H9 (cell line): ENCODE measurements around the gene EIF4A3. TPM values are rescaled to one million over a fixed set of nuclear protein-coding genes. Genes with fewer than 3 reads are reported as not detected.
A peak's percentile ranks its signal among the peaks of the same experiment; 100 is the strongest.

ENCODE experiments used
- DNase-seq: peaks from one replicate; pipeline ENCODE4 v3.0.0-alpha.2; 2017
- H2AFZ ChIP-seq: one replicate; pipeline ENCODE4 v1.6.1; 2013; ENCODE audit warnings: mild to moderate bottlenecking, low read length, control low read depth, moderate library complexity
- H2AK5ac ChIP-seq: 2 replicates; pipeline ENCODE4 v1.6.1; 2013; ENCODE audit warnings: low read length, control low read depth, mixed read lengths; ENCODE audit not compliant: insufficient read length
- H2BK120ac ChIP-seq: one replicate; pipeline ENCODE4 v1.6.1; 2013; ENCODE audit warnings: low read depth, mild to moderate bottlenecking, low read length, control low read depth, inconsistent platforms; ENCODE audit not compliant: poor library complexity, severe bottlenecking
- H2BK12ac ChIP-seq: 2 replicates; pipeline ENCODE4 v1.6.1; 2013; ENCODE audit warnings: low read length, control low read depth, mixed read lengths, low read depth; ENCODE audit not compliant: insufficient read length
- H2BK15ac ChIP-seq: 2 replicates; pipeline ENCODE4 v1.6.1; 2013; ENCODE audit warnings: low read depth, low read length, control low read depth
- H2BK20ac ChIP-seq: one replicate; pipeline ENCODE4 v1.6.1; 2013; ENCODE audit warnings: low read depth, mild to moderate bottlenecking, low read length, control low read depth, inconsistent platforms; ENCODE audit not compliant: poor library complexity, severe bottlenecking
- H2BK5ac ChIP-seq: 2 replicates; pipeline ENCODE4 v1.6.1; 2013; ENCODE audit warnings: low read length, control low read depth, mixed read lengths; ENCODE audit not compliant: insufficient read length
- H3K14ac ChIP-seq: 2 replicates; pipeline ENCODE4 v1.6.1; 2013; ENCODE audit warnings: low read length, control low read depth; ENCODE audit not compliant: insufficient read depth
- H3K18ac ChIP-seq: 2 replicates; pipeline ENCODE4 v1.6.1; 2013; ENCODE audit warnings: low read depth, mild to moderate bottlenecking, mixed read lengths, low read length, control low read depth; ENCODE audit not compliant: insufficient read length
- H3K23ac ChIP-seq: 2 replicates; pipeline ENCODE4 v1.6.1; 2013; ENCODE audit warnings: low read length, control low read depth, mixed read lengths, low read depth; ENCODE audit not compliant: insufficient read length
- H3K23me2 ChIP-seq: 2 replicates; pipeline ENCODE4 v1.6.1; 2013; ENCODE audit warnings: low read depth, mild to moderate bottlenecking, mixed read lengths, low read length, control low read depth; ENCODE audit not compliant: insufficient read length, poor library complexity, severe bottlenecking
- H3K27ac ChIP-seq: 2 replicates; pipeline ENCODE4 v1.5.1; 2013; ENCODE audit warnings: low read length, control low read depth, mixed read lengths, low read depth; ENCODE audit not compliant: insufficient read length
- H3K27me3 ChIP-seq: 2 replicates; pipeline ENCODE4 v1.6.1; 2013; ENCODE audit warnings: low read length, control low read depth, inconsistent platforms; ENCODE audit not compliant: insufficient read depth
- H3K4ac ChIP-seq: 2 replicates; pipeline ENCODE4 v1.6.1; 2013; ENCODE audit warnings: low read depth, mild to moderate bottlenecking, control low read depth, inconsistent platforms, low read length, moderate library complexity
- H3K4me1 ChIP-seq: 2 replicates; pipeline ENCODE4 v1.6.1; 2013; ENCODE audit warnings: low read length, control low read depth, inconsistent platforms; ENCODE audit not compliant: insufficient read depth
- H3K4me2 ChIP-seq: 2 replicates; pipeline ENCODE4 v1.6.1; 2013; ENCODE audit warnings: low read length, control low read depth, mixed read lengths; ENCODE audit not compliant: insufficient read length, insufficient read depth
- H3K56ac ChIP-seq: 2 replicates; pipeline ENCODE4 v1.6.1; 2013; ENCODE audit warnings: low read depth, mild to moderate bottlenecking, mixed read lengths, low read length, control low read depth; ENCODE audit not compliant: insufficient read length
- H3K79me1 ChIP-seq: 2 replicates; pipeline ENCODE4 v1.6.1; 2013; ENCODE audit warnings: low read depth, mild to moderate bottlenecking, moderate library complexity, low read length, control low read depth, inconsistent platforms; ENCODE audit not compliant: insufficient read depth, poor library complexity, severe bottlenecking
- H3K79me2 ChIP-seq: 2 replicates; pipeline ENCODE4 v1.6.1; 2013; ENCODE audit warnings: low read length, control low read depth, inconsistent platforms; ENCODE audit not compliant: insufficient read depth
- H3K9ac ChIP-seq: 2 replicates; pipeline ENCODE4 v1.6.1; 2013; ENCODE audit warnings: low read length, control low read depth, mixed read lengths; ENCODE audit not compliant: insufficient read length; ENCODE audit errors: extremely low read depth
- H3K9me3 ChIP-seq: one replicate; pipeline ENCODE4 v1.6.1; 2013; ENCODE audit warnings: low read depth, low read length, inconsistent platforms; ENCODE audit not compliant: control insufficient read depth
- H3T11ph ChIP-seq: one replicate; pipeline ENCODE4 v1.6.1; 2013; ENCODE audit warnings: mild to moderate bottlenecking, low read length, control low read depth, inconsistent platforms
- H4K20me1 ChIP-seq: one replicate; pipeline ENCODE4 v1.6.1; 2013; ENCODE audit not compliant: control insufficient read depth, insufficient read length, insufficient read depth
- H4K5ac ChIP-seq: 2 replicates; pipeline ENCODE4 v1.6.1; 2013; ENCODE audit warnings: low read depth, mild to moderate bottlenecking, mixed read lengths, low read length, control low read depth; ENCODE audit not compliant: insufficient read length
- H4K8ac ChIP-seq: replicated peaks from 2 replicates; pipeline ENCODE4 v1.6.1; 2013; ENCODE audit warnings: low read length, control low read depth, mixed read lengths, low read depth; ENCODE audit not compliant: insufficient read length
- H4K91ac ChIP-seq: 2 replicates; pipeline ENCODE4 v1.6.1; 2013; ENCODE audit warnings: low read depth, mild to moderate bottlenecking, moderate library complexity, mixed read lengths, low read length, control low read depth; ENCODE audit not compliant: insufficient read length
- H3K27ac Mint-ChIP-seq, 3 experiments: 2 replicates in 2 of 3; 3 replicates in 1 of 3; pipeline ENCODE4 v1.8.0; 2020 to 2021; ENCODE audit warnings: mixed read lengths in 3 of 3, mild to moderate bottlenecking in 1 of 3, moderate library complexity in 1 of 3
- H3K27me3 Mint-ChIP-seq: 2 replicates; pipeline ENCODE4 v1.8.0; 2021; ENCODE audit warnings: low read depth, mild to moderate bottlenecking, moderate library complexity, mixed read lengths
- H3K36me3 Mint-ChIP-seq, 3 experiments: 2 replicates in 2 of 3; 3 replicates in 1 of 3; pipeline ENCODE4 v1.8.0; 2020 to 2021; ENCODE audit warnings: low read depth in 3 of 3, mixed read lengths in 3 of 3; ENCODE audit not compliant: insufficient read depth in 1 of 3
- H3K4me1 Mint-ChIP-seq, 2 experiments: 2 replicates each; pipeline ENCODE4 v1.8.0; 2020; ENCODE audit warnings: mixed read lengths in 2 of 2
- H3K4me3 Mint-ChIP-seq, 2 experiments: 2 replicates in 1 of 2; 3 replicates in 1 of 2; pipeline ENCODE4 v1.8.0; 2020 to 2021; ENCODE audit warnings: mild to moderate bottlenecking in 2 of 2, mixed read lengths in 2 of 2, moderate library complexity in 1 of 2
- H3K9me3 Mint-ChIP-seq, 2 experiments: 2 replicates in 1 of 2; 3 replicates in 1 of 2; pipeline ENCODE4 v1.8.0; 2020; ENCODE audit warnings: mild to moderate bottlenecking in 2 of 2, mixed read lengths in 2 of 2, moderate library complexity in 1 of 2
- CTCF ChIP-seq: fragments of 200-600 bp; sonication (generic); conservative IDR thresholded peaks from 3 replicates; pipeline ENCODE4 v1.8.0; 2021; ENCODE audit warnings: antibody characterized with exemption, mild to moderate bottlenecking
- WGBS: extraction: QIAGEN DNeasy Blood & Tissue Kit; methylation state at CpG from one replicate; pipeline ENCODE4 v1.1.7; 2013; ENCODE audit warnings: missing lambda C conversion rate, low lambda C conversion rate, mixed read lengths; ENCODE audit not compliant: insufficient read length; ENCODE audit errors: extremely low coverage; 5-methylcytosine and 5-hydroxymethylcytosine counted together
- total RNA-seq: library from RNA; stranded (reverse); gene quantifications from 2 replicates; pipeline ENCODE4 v1.2.1, GENCODE V29; 2021

The EIF4A3 gene
- total RNA-seq, 1 experiment from 2014 or later: 162 TPM

- Histone ChIP-seq H2AFZ (no peak overlapping the region), H3K23me2 (peaks cover 8% of the 10 kb centered on the region), H3T11ph (no peak overlapping the region), H3K9me3 (no peaks in the 10 kb centered on the region), H3K18ac (no peak overlapping the region), H3K23ac (no peak overlapping the region), H2BK12ac (no peak overlapping the region), H2AK5ac (no peak overlapping the region), H3K79me1 (no peaks in the 10 kb centered on the region), H3K79me2 (no peaks in the 10 kb centered on the region), H3K4ac (no peak overlapping the region), H3K14ac (no peak overlapping the region; the same call in 1 of the 2 replicates), H3K4me1 (peaks cover 5% of the 10 kb centered on the region; the same call in 1 of the 2 replicates), H2BK120ac (no peak overlapping the region), H3K4me2 (no peak overlapping the region), H2BK5ac (no peak overlapping the region), H4K8ac (no peak overlapping the region), H3K27me3 (no peaks in the 10 kb centered on the region; the same call in 1 of the 2 replicates), H4K5ac (no peak overlapping the region), H3K9ac (no peak overlapping the region), H4K20me1 (no peaks in the 10 kb centered on the region), H3K56ac (no peak overlapping the region), H2BK20ac (no peak overlapping the region), H2BK15ac (no peak overlapping the region), H4K91ac (no peak overlapping the region), H3K27ac (no peak overlapping the region)
- Mint-ChIP-seq H3K27ac (no peak overlapping the region), H3K9me3 (no peaks in the 10 kb centered on the region), H3K4me1 (peaks cover 18 to 30% of the 10 kb centered on the region in 2 experiments), H3K36me3 (peaks cover 0 to 7% (median 0%) of the 10 kb centered on the region in 3 experiments; a peak in 4 of 7 replicates), H3K27me3 (peaks cover 14% of the 10 kb centered on the region), H3K4me3 (no peak overlapping the region; a peak in 1 of 5 replicates)
- TF ChIP-seq CTCF: no peak
- WGBS: no CpG with 5 or more reads among the region's 26 CpGs
- DNase-seq: peak; percentile 55
Measured at GRCh38 chr17:80104321-80104955, 42.5 kb downstream of the EIF4A3 start.
